GM06990 (cell line): ENCODE data around the gene CACNA2D2.

Experiments
- DNase-seq: peaks from one replicate; pipeline ENCODE4 v3.0.0-alpha.2; 2011; ENCODE audit not compliant: insufficient read length; ENCODE audit errors: extremely low read depth
- H3K27me3 ChIP-seq: replicated peaks from 2 replicates; pipeline ENCODE4 v1.6.0; 2011; ENCODE audit warnings: low read length; ENCODE audit not compliant: control insufficient read depth, insufficient read depth
- H3K36me3 ChIP-seq: 2 replicates; pipeline ENCODE4 v1.5.1; 2011; ENCODE audit warnings: low read length; ENCODE audit not compliant: control insufficient read depth, insufficient read depth
- H3K4me3 ChIP-seq: replicated peaks from 2 replicates; pipeline ENCODE4 v1.5.1; 2011; ENCODE audit warnings: low read depth, mild to moderate bottlenecking, control low read depth, low read length
- CTCF ChIP-seq: IDR thresholded peaks from 2 replicates; pipeline ENCODE4 v1.5.1; 2011; ENCODE audit warnings: low read length, control low read depth, mild to moderate bottlenecking, inconsistent platforms; ENCODE audit not compliant: insufficient read depth, poor library complexity, severe bottlenecking

CACNA2D2 gene

GRCh38 chr3:50503504-50504342 lies at the start of gene CACNA2D2:
Gene CACNA2D2 (minus strand): TSS chr3:50503634. CDS start chr3:50503423, 211 bp downstream.
- Histone ChIP-seq H3K4me3 (no peak within 1 kb of the TSS), H3K36me3 (no peaks in the 10 kb centered on the region), H3K27me3 (peaks cover 1% of the 10 kb centered on the region)
- no peak for TF ChIP-seq CTCF
- peak; percentile 18 for DNase-seq

GRCh38 chr3:50552598-50552997 lies 49.2 kb upstream of the CACNA2D2 start:
- H3K4me3 ChIP-seq: no peak overlapping the region
- TF ChIP-seq CTCF: no peak
- no peaks in the 10 kb centered on the region for H3K36me3 ChIP-seq
- no peaks in the 10 kb centered on the region for H3K27me3 ChIP-seq
- no peak for DNase-seq

- no peak for TF ChIP-seq CTCF
- DNase-seq: no peak
- H3K36me3 ChIP-seq: no peaks in the 10 kb centered on the region
- H3K27me3 ChIP-seq: no peaks in the 10 kb centered on the region
- H3K4me3 ChIP-seq: no peak overlapping the region
These were observed 48.4 kb upstream of the CACNA2D2 start for GRCh38 chr3:50551681-50552435.

- no peaks in the 10 kb centered on the region for H3K27me3 ChIP-seq
- H3K36me3 ChIP-seq: no peaks in the 10 kb centered on the region
- TF ChIP-seq CTCF: no peak
- DNase-seq: no peak
- H3K4me3 ChIP-seq: no peak overlapping the region
These were observed 47.7 kb upstream of the CACNA2D2 start for GRCh38 chr3:50551054-50551659.

- TF ChIP-seq CTCF: peak; percentile 83
- H3K36me3 ChIP-seq: no peaks in the 10 kb centered on the region
- DNase-seq: no peak
- H3K27me3 ChIP-seq: no peaks in the 10 kb centered on the region
- no peak overlapping the region for H3K4me3 ChIP-seq
These were observed 46.8 kb upstream of the CACNA2D2 start for GRCh38 chr3:50550079-50550736.
